GM23338 (cell line): Measurements from ENCODE around the gene DISP3.

Experiments used
- EZH2 ChIP-seq: fragments of 200-600 bp; sonication (generic); IDR thresholded peaks from one replicate; pipeline ENCODE4 v1.8.0; 2017; ENCODE audit warnings: antibody characterized with exemption, mild to moderate bottlenecking, low read depth; ENCODE audit not compliant: unreplicated experiment
- TF ChIP-seq, protein P1 (sequence below), 2 experiments: fragments of 200-600 bp in 1 of 2; sonication (generic) in 1 of 2; conservative IDR thresholded peaks; 2 replicates each; pipeline versions ENCODE4 v1.5.1 to v1.6.1; 2016 to 2017; ENCODE audit warnings: antibody characterized with exemption in 2 of 2, low read depth in 2 of 2, mild to moderate bottlenecking in 2 of 2, moderate library complexity in 1 of 2

GRCh38 chr1:11429935-11430334 lies 49.0 kb upstream of the DISP3 start:
- TF ChIP-seq, protein P1, sequence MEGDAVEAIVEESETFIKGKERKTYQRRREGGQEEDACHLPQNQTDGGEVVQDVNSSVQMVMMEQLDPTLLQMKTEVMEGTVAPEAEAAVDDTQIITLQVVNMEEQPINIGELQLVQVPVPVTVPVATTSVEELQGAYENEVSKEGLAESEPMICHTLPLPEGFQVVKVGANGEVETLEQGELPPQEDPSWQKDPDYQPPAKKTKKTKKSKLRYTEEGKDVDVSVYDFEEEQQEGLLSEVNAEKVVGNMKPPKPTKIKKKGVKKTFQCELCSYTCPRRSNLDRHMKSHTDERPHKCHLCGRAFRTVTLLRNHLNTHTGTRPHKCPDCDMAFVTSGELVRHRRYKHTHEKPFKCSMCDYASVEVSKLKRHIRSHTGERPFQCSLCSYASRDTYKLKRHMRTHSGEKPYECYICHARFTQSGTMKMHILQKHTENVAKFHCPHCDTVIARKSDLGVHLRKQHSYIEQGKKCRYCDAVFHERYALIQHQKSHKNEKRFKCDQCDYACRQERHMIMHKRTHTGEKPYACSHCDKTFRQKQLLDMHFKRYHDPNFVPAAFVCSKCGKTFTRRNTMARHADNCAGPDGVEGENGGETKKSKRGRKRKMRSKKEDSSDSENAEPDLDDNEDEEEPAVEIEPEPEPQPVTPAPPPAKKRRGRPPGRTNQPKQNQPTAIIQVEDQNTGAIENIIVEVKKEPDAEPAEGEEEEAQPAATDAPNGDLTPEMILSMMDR (conservative IDR thresholded peaks at IDR 0.05; ENCODE audit: low read depth in 2 of 2), result no peak
- no peak for TF ChIP-seq EZH2
